Thyroid gland (tissue), 4 donors: ENCODE data around the gene IFI27L1.

Source experiments
- CTCF ChIP-seq, 6 experiments: fragments of 200-600 bp in 3 of 6; fragments of 450-650 bp in 3 of 6; sonication (generic) in 3 of 6; IDR thresholded peaks; one replicate each; pipeline ENCODE4 v1.5.1; 2016 to 2019; ENCODE audit warnings: antibody characterized with exemption in 6 of 6, mild to moderate bottlenecking in 2 of 6, inconsistent platforms in 1 of 6, moderate library complexity in 1 of 6
- POLR2A ChIP-seq, 2 donors: fragments of 450-650 bp; IDR thresholded peaks; one replicate each; pipeline ENCODE4 v1.6.1; 2017; ENCODE audit warnings: antibody characterized with exemption in 2 of 2, mild to moderate bottlenecking in 2 of 2, moderate library complexity in 1 of 2

DNA sequence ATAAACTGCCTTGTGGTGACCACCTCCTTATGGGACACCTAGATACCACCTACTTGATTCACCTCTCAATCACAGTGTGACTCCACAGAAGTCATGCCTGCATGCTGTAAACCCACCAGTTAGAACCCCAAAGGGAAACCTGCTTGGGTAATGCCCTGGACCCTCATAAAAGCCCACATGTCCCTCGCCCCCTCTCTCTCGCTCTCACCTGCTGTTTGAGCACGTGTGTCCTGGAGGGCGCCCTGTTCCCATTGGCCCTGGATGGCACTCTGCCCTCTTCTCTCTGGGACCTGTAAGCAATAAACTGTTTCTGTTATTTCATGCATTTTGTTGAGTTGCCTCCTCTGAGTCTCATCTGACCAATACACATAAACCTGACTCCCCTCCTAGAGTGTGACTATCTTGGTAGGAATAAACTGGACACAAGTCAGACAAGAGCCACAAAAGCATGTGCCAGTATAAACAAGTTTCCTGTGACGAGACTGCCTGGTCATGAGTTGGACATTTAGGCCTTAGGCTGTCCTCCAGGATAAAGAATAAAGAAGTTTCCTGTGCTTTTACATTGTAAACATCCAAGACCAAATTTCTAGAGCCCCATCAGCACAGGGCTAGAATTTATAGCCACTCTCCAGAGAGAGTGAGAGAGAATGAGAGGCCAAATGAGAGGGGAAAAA, 39.7 kb downstream of the IFI27L1 start:
- no peak for TF ChIP-seq CTCF (IDR thresholded peaks at IDR 0.05)
- no peak for TF ChIP-seq POLR2A (IDR thresholded peaks at IDR 0.05)
